G401 (cell line): Measurements from ENCODE around the gene BLOC1S1. TPM values are rescaled to one million over a fixed set of nuclear protein-coding genes. Genes with fewer than 3 reads are reported as not detected.

Source experiments
- DNase-seq: peaks from one replicate; pipeline ENCODE4 v3.0.0-alpha.2; 2015; ENCODE audit warnings: low spot score
- in situ Hi-C: cut with HindIII; loops from 2 replicates; pipeline ENCODE4 v1.10.0; 2016; ENCODE audit warnings: low sequenced_read_pairs, mixed read lengths
- total RNA-seq: library from RNA; depleted of rRNA; stranded (reverse); fragments of >200 nt; shearing (Covaris generic); gene quantifications from 2 replicates; pipeline ENCODE4 v1.2.3, GENCODE V29; 2014

The BLOC1S1 gene
- total RNA-seq, 1 experiment from 2014 or later = 60.2 TPM

GRCh38 chr12:55706568-55707218 lies 9.2 kb upstream of the BLOC1S1 start:
- DNase-seq = no peak
- in situ Hi-C loops = no loop called here

- no peak for DNase-seq
- in situ Hi-C loops = no loop called here
These were observed 8.6 kb upstream of the BLOC1S1 start for GRCh38 chr12:55707219-55707671.

GRCh38 chr12:55707841-55708694 lies 7.8 kb upstream of the BLOC1S1 start, which contains the start of gene ITGA7:
ITGA7 (minus strand) TSS chr12:55707904; CDS start chr12:55707682, 222 bp downstream.
- DNase-seq = peak; percentile 71
- in situ Hi-C loops = no loop called here

GRCh38 chr12:55708695-55709233 lies 7.1 kb upstream of the BLOC1S1 start:
- in situ Hi-C loops = no loop called here
- DNase-seq = no peak

- in situ Hi-C loops = no loop called here
- no peak for DNase-seq
These were observed 3.9 kb upstream of the BLOC1S1 start for GRCh38 chr12:55711786-55712553.

GRCh38 chr12:55712700-55713415 lies 3.0 kb upstream of the BLOC1S1 start:
- in situ Hi-C loops = no loop called here
- no peak for DNase-seq

GRCh38 chr12:55713721-55714120 lies 2.1 kb upstream of the BLOC1S1 start:
- DNase-seq = no peak

GRCh38 chr12:55715169-55715764 lies 579 bp upstream of the BLOC1S1 start:
- in situ Hi-C loops = no loop called here
- DNase-seq = no peak

More at GRCh38 chr12:55713721-55714120, 2.1 kb upstream of the BLOC1S1 start:
- in situ Hi-C loops = no loop called here

- no peak for DNase-seq
- in situ Hi-C loops = no loop called here
These were observed 724 bp downstream of the BLOC1S1 start for GRCh38 chr12:55716582-55716957.

- in situ Hi-C loops = no loop called here
- DNase-seq = no peak
These were observed 1.5 kb downstream of the BLOC1S1 start for GRCh38 chr12:55717011-55718007.

- in situ Hi-C loops = no loop called here
- DNase-seq = no peak
These were observed 2.2 kb downstream of the BLOC1S1 start for GRCh38 chr12:55718015-55718414.

GRCh38 chr12:55718624-55719275 lies 2.9 kb downstream of the BLOC1S1 start:
- in situ Hi-C loops = no loop called here
- no peak for DNase-seq

- in situ Hi-C loops = no loop called here
- no peak for DNase-seq
These were observed 3.5 kb downstream of the BLOC1S1 start for GRCh38 chr12:55719371-55719770.

GRCh38 chr12:55720071-55720564 lies 4.3 kb downstream of the BLOC1S1 start, which contains the start of gene RDH5:
RDH5 (plus strand) TSS chr12:55720393; CDS start chr12:55721185, 792 bp downstream.
- no peak for DNase-seq

GRCh38 chr12:55720894-55721444 lies 5.1 kb downstream of the BLOC1S1 start:
- in situ Hi-C loops = no loop called here
- DNase-seq = peak; percentile 52

More at GRCh38 chr12:55720071-55720564, 4.3 kb downstream of the BLOC1S1 start, which contains the start of gene RDH5:
- in situ Hi-C loops = no loop called here

- in situ Hi-C loops = no loop called here
- DNase-seq = no peak
These were observed 5.9 kb downstream of the BLOC1S1 start for GRCh38 chr12:55721601-55722213.
